ENCODE results near the gene SPI1.

Gene SPI1

DNA sequence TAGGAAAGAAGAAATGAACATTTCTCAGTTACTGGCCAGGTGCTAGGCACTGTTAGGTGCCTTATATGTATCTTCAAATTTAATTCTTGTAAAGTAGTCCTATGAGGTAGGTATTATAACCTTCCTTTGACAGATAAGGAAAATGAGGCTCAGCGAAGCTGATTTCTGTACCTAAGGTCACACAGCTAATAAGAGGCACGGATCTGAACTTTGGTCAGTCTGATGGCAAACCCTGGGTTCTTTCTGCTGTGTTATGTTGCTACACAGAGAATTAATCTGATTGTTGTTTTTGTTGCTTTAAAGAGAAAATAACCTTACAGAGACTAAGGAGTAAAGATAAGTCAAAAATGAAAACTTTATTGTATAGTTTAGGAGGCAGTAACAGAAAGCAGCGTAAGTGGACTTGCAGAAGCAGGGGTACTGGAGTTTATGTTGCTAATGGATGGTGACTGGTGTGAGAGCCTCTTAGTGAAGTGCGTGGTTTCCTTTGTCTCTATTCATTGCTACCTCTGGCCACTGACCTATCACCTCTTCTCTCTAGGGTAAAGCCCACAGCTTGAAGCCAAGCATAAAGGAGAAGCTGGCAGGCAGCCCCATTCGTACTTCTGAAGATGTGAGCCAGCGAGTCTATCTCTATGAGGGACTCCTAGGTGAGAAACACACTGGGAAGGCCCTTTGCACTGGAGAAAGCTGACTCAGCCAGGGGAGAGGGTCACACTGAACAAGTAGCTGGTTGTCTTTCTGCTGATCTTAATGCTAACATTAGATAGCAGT is 70.1 kb downstream of the SPI1 start:
- TF ChIP-seq ZFP3 (CRISPR knock-in tag; IDR thresholded peaks at IDR 0.05) (no peak), ZFP30 (CRISPR knock-in tag; IDR thresholded peaks at IDR 0.05) (no peak), SNAI2 (CRISPR knock-in tag; IDR thresholded peaks at IDR 0.05) (no peak), CSRNP3 (CRISPR knock-in tag; IDR thresholded peaks at IDR 0.05) (no peak), ARNTL (CRISPR knock-in tag; IDR thresholded peaks at IDR 0.05; ENCODE audit: borderline replicate concordance, low read depth) (no peak), OSR1 (CRISPR knock-in tag; IDR thresholded peaks at IDR 0.05) (no peak), GLIS3 (CRISPR knock-in tag; IDR thresholded peaks at IDR 0.05) (no peak), TCF4 (CRISPR knock-in tag; IDR thresholded peaks at IDR 0.05; ENCODE audit: borderline replicate concordance) (no peak), ZNF8 (CRISPR knock-in tag; IDR thresholded peaks at IDR 0.05) (no peak)
- TF ChIP-seq, protein P1, sequence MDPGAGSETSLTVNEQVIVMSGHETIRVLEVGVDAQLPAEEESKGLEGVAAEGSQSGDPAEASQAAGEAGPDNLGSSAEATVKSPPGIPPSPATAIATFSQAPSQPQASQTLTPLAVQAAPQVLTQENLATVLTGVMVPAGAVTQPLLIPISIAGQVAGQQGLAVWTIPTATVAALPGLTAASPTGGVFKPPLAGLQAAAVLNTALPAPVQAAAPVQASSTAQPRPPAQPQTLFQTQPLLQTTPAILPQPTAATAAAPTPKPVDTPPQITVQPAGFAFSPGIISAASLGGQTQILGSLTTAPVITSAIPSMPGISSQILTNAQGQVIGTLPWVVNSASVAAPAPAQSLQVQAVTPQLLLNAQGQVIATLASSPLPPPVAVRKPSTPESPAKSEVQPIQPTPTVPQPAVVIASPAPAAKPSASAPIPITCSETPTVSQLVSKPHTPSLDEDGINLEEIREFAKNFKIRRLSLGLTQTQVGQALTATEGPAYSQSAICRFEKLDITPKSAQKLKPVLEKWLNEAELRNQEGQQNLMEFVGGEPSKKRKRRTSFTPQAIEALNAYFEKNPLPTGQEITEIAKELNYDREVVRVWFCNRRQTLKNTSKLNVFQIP (CRISPR knock-in tag; IDR thresholded peaks at IDR 0.05; ENCODE audit: borderline replicate concordance, low read depth): no peak
- TF ChIP-seq, protein P2, sequence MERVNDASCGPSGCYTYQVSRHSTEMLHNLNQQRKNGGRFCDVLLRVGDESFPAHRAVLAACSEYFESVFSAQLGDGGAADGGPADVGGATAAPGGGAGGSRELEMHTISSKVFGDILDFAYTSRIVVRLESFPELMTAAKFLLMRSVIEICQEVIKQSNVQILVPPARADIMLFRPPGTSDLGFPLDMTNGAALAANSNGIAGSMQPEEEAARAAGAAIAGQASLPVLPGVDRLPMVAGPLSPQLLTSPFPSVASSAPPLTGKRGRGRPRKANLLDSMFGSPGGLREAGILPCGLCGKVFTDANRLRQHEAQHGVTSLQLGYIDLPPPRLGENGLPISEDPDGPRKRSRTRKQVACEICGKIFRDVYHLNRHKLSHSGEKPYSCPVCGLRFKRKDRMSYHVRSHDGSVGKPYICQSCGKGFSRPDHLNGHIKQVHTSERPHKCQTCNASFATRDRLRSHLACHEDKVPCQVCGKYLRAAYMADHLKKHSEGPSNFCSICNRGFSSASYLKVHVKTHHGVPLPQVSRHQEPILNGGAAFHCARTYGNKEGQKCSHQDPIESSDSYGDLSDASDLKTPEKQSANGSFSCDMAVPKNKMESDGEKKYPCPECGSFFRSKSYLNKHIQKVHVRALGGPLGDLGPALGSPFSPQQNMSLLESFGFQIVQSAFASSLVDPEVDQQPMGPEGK (CRISPR knock-in tag; IDR thresholded peaks at IDR 0.05; ENCODE audit: borderline replicate concordance): no peak
- TF ChIP-seq, protein P3, sequence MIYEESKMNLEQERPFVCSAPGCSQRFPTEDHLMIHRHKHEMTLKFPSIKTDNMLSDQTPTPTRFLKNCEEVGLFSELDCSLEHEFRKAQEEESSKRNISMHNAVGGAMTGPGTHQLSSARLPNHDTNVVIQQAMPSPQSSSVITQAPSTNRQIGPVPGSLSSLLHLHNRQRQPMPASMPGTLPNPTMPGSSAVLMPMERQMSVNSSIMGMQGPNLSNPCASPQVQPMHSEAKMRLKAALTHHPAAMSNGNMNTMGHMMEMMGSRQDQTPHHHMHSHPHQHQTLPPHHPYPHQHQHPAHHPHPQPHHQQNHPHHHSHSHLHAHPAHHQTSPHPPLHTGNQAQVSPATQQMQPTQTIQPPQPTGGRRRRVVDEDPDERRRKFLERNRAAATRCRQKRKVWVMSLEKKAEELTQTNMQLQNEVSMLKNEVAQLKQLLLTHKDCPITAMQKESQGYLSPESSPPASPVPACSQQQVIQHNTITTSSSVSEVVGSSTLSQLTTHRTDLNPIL (CRISPR knock-in tag; IDR thresholded peaks at IDR 0.05; ENCODE audit: low read depth): no peak
- ATAC-seq: no peak

DNA sequence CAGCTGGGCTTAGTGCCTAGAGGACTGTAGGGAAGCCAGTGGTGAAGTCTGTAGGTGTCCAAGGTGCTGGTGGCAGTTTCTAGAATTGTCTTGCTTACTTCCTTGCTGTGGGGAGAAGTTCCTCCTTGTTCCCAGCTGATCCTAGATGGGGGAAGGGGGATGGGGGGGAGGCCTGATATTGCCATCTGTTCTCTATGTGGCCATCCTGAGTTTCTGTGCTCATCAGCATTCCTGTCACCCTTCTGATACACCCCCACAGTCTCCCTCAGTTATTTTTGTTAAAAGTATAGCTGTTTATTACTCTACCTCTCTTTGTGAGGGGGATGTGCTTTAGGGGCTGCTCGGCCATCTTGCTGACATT is 71.9 kb downstream of the SPI1 start:
- TF ChIP-seq ZFP30 (CRISPR knock-in tag; IDR thresholded peaks at IDR 0.05): no peak
- no peak for ATAC-seq

- ATAC-seq: no peak; the same call in 2 of the 3 replicates
- TF ChIP-seq ZC3H10 (CRISPR knock-in tag; IDR thresholded peaks at IDR 0.05) (no peak), ZNF565 (CRISPR knock-in tag; conservative IDR thresholded peaks at IDR 0.05; ENCODE audit: low read depth) (no peak)
Observed at GRCh38 chr11:47305734-47306483, 72.4 kb downstream of the SPI1 start.

Data from SK-N-SH treated with all-trans-retinoic acid at 6 μM for 48 hours (cell line).